Kidney epithelial cell (primary cell): Measurements from ENCODE around the gene MRPL42. TPM values are rescaled to one million over a fixed set of nuclear protein-coding genes. Genes with fewer than 3 reads are reported as not detected.

Experiments
- DNase-seq: peaks from one replicate; pipeline ENCODE4 v3.0.0-alpha.2; 2010; ENCODE audit warnings: low read depth
- H3K27me3 ChIP-seq: 2 replicates; pipeline ENCODE4 v1.6.0; 2011; ENCODE audit warnings: low read length; ENCODE audit not compliant: control insufficient read depth, insufficient read depth
- H3K36me3 ChIP-seq: 2 replicates; pipeline ENCODE4 v1.5.1; 2011; ENCODE audit warnings: low read length; ENCODE audit not compliant: control insufficient read depth, insufficient read depth
- H3K4me3 ChIP-seq: 2 replicates; pipeline ENCODE4 v1.5.1; 2011; ENCODE audit warnings: low read depth, mild to moderate bottlenecking, control low read depth, low read length
- CTCF ChIP-seq: IDR thresholded peaks from 2 replicates; pipeline ENCODE4 v1.5.1; 2011; ENCODE audit warnings: mild to moderate bottlenecking, moderate library complexity, low read length, control low read depth, inconsistent platforms; ENCODE audit not compliant: insufficient read depth, poor library complexity, severe bottlenecking
- total RNA-seq: library from RNA; depleted of rRNA; stranded (reverse); fragments of >200 nt; gene quantifications from 2 replicates; pipeline ENCODE4 v1.2.3, GENCODE V29; 2015

Gene MRPL42
- total RNA-seq, 1 donor from 2014 or later: 95.1 TPM

GRCh38 chr12:93526786-93527428 lies 59.6 kb downstream of the MRPL42 start:
- no peak for TF ChIP-seq CTCF
- DNase-seq: peak; percentile 87
- no peaks in the 10 kb centered on the region for H3K27me3 ChIP-seq
- no peak overlapping the region for H3K4me3 ChIP-seq
- H3K36me3 ChIP-seq: no peaks in the 10 kb centered on the region

GRCh38 chr12:93530358-93530757 lies 63.0 kb downstream of the MRPL42 start:
- TF ChIP-seq CTCF: no peak
- no peaks in the 10 kb centered on the region for H3K27me3 ChIP-seq
- no peaks in the 10 kb centered on the region for H3K36me3 ChIP-seq
- H3K4me3 ChIP-seq: no peak overlapping the region
- no peak for DNase-seq

GRCh38 chr12:93533310-93533709 lies 66.0 kb downstream of the MRPL42 start:
- Histone ChIP-seq H3K4me3 (no peak overlapping the region), H3K36me3 (no peaks in the 10 kb centered on the region), H3K27me3 (no peaks in the 10 kb centered on the region)
- DNase-seq: no peak
- no peak for TF ChIP-seq CTCF

GRCh38 chr12:93536111-93536765 lies 68.9 kb downstream of the MRPL42 start:
- no peaks in the 10 kb centered on the region for H3K36me3 ChIP-seq
- no peaks in the 10 kb centered on the region for H3K27me3 ChIP-seq
- H3K4me3 ChIP-seq: no peak overlapping the region
- no peak for DNase-seq
- TF ChIP-seq CTCF: no peak

GRCh38 chr12:93536766-93537488 lies 69.6 kb downstream of the MRPL42 start:
- Histone ChIP-seq H3K4me3 (no peak overlapping the region), H3K27me3 (no peaks in the 10 kb centered on the region), H3K36me3 (no peaks in the 10 kb centered on the region)
- DNase-seq: no peak
- no peak for TF ChIP-seq CTCF
